CD4-positive, CD25-positive, alpha-beta regulatory T cell (primary cell): ENCODE results near the gene KAT6B. TPM values are rescaled to one million over a fixed set of nuclear protein-coding genes. Genes with fewer than 3 reads are reported as not detected.
"Not testable (repeated sequence)": the region's sequence is repeated elsewhere in the genome, so short reads cannot be mapped to it uniquely, and the experiment has no call there.

Experiments used
- ATAC-seq, 2 donors: fragments of 150-1000 bp; cut with Tn5 transposase; one replicate each; pipeline ENCODE4 v1.10.0; 2021; ENCODE audit warnings: low read depth in 2 of 2, moderate number of reproducible peaks in 2 of 2, moderate library complexity in 1 of 2
- DNase-seq, 3 donors: peaks; one replicate each; pipeline versions ENCODE4 v3.0.0 to v3.0.0-alpha.2; 2012 to 2022; ENCODE audit warnings: mixed read lengths in 1 of 3
- H3K27ac ChIP-seq: one replicate; pipeline ENCODE4 v1.7.0; 2013; ENCODE audit warnings: mild to moderate bottlenecking, low read length; ENCODE audit not compliant: insufficient read depth, poor library complexity, severe bottlenecking
- H3K27me3 ChIP-seq: one replicate; pipeline ENCODE4 v1.7.0; 2013; ENCODE audit warnings: low read length; ENCODE audit not compliant: control insufficient read depth, insufficient read depth
- H3K36me3 ChIP-seq: one replicate; pipeline ENCODE4 v1.7.0; 2013; ENCODE audit warnings: mild to moderate bottlenecking, low read length, moderate library complexity; ENCODE audit not compliant: control insufficient read depth, insufficient read depth
- H3K4me1 ChIP-seq: 2 replicates; pipeline ENCODE4 v1.7.0; 2013; ENCODE audit warnings: mild to moderate bottlenecking, low read length; ENCODE audit not compliant: insufficient read depth, control insufficient read depth, poor library complexity, severe bottlenecking
- H3K4me3 ChIP-seq: one replicate; pipeline ENCODE4 v1.7.0; 2013; ENCODE audit warnings: low read depth, mild to moderate bottlenecking, low read length, moderate library complexity
- H3K9me3 ChIP-seq, 2 experiments: 1 replicate in 1 of 2; 2 replicates in 1 of 2; pipeline ENCODE4 v1.7.0; 2013; ENCODE audit warnings: low read length in 2 of 2, mild to moderate bottlenecking in 1 of 2, moderate library complexity in 1 of 2; ENCODE audit not compliant: control insufficient read depth in 2 of 2
- H3K27ac Mint-ChIP-seq, 3 donors: one replicate each; pipeline ENCODE4 v1.8.0; 2020 to 2022; ENCODE audit warnings: mild to moderate bottlenecking in 3 of 3, mixed read lengths in 3 of 3, moderate library complexity in 2 of 3
- H3K27me3 Mint-ChIP-seq: one replicate; pipeline ENCODE4 v1.8.0; 2022; ENCODE audit warnings: mild to moderate bottlenecking, mixed read lengths
- H3K36me3 Mint-ChIP-seq: one replicate; pipeline ENCODE4 v1.8.0; 2020; ENCODE audit warnings: mixed read lengths
- H3K4me1 Mint-ChIP-seq, 4 donors: one replicate each; pipeline ENCODE4 v1.8.0; 2020 to 2022; ENCODE audit warnings: mixed read lengths in 4 of 4, mild to moderate bottlenecking in 1 of 4
- H3K4me3 Mint-ChIP-seq, 4 donors: one replicate each; pipeline ENCODE4 v1.8.0; 2020 to 2022; ENCODE audit warnings: mild to moderate bottlenecking in 4 of 4, mixed read lengths in 4 of 4, moderate library complexity in 3 of 4
- H3K9me3 Mint-ChIP-seq, 7 donors: one replicate each; pipeline ENCODE4 v1.8.0; 2020 to 2022; ENCODE audit warnings: mixed read lengths in 7 of 7, mild to moderate bottlenecking in 3 of 7, moderate library complexity in 2 of 7
- polyA plus RNA-seq, 4 donors: library from polyadenylated mRNA; unstranded; fragments of 300-500 nt; fragmentation: Illumina TruSeq; gene quantifications; one replicate each; pipeline ENCODE4 v1.2.3, GENCODE V29; 2021
- total RNA-seq: library from RNA; stranded (reverse); gene quantifications from one replicate; pipeline ENCODE4 v1.2.3, GENCODE V29; 2022

KAT6B gene
- total RNA-seq, result 67.1 TPM
- 10 to 100 TPM; 14.5 to 18.8 (median 15.8) TPM for polyA plus RNA-seq

- ATAC-seq, result peak; percentile 84 to 86
- peak within 1 kb of the TSS; percentile 95 to 98 (median 98) for H3K27ac Mint-ChIP-seq
- H3K27me3 Mint-ChIP-seq, result peaks cover 5% of the 10 kb centered on the region
- Histone ChIP-seq H3K27ac (peak within 1 kb of the TSS; percentile 99), H3K36me3 (no peaks in the 10 kb centered on the region), H3K4me1 (peaks cover 42% of the 10 kb centered on the region), H3K27me3 (no peaks in the 10 kb centered on the region), H3K4me3 (peak within 1 kb of the TSS; percentile 85), H3K9me3 (no peaks in the 10 kb centered on the region)
- H3K36me3 Mint-ChIP-seq, result peaks cover 9% of the 10 kb centered on the region
- DNase-seq, result peak; percentile 100
- H3K4me3 Mint-ChIP-seq, result peak within 1 kb of the TSS; percentile 88 to 97 (median 96)
- H3K4me1 Mint-ChIP-seq, result peaks cover 10 to 76% (median 59%) of the 10 kb centered on the region in 4 donors
- no peaks in the 10 kb centered on the region for H3K9me3 Mint-ChIP-seq
Measured at GRCh38 chr10:74826142-74827044, at the start of gene KAT6B. Gene KAT6B (plus strand): TSS chr10:74826600. CDS start chr10:74842858, 16,258 bp downstream.

DNA sequence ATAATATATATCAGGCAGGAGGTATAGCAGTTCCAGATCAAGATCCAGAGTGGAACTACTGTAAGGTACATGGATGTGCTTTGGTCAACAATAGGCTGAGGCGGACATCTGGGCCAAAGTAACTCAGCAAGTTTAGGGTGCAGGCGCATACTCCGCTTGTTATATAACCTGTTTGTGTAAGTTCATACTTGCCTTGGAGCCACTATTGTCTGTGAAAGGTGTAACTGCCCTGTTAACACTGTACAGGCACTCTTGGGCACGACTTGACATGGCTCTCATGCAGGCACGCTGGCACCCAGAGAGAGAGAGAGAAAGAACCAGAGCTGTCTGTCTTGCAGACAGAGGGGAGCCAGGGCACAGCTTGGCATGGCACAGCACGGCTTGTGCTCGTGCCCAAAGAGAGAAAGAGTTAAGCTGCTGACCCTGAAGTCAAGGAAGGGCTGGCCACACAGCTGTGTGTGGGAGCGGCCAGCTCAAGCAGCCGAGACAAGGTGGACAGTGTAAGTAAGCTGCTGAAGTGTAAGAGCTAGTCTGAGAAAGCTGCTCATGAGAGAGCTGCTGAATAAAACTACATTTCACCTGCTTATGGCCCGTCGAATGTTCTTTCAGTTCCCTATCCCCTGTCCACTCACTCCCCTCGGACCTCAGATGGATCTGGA, 47.8 kb upstream of the KAT6B start:
- no peak overlapping the region for H3K27ac ChIP-seq
- Mint-ChIP-seq H3K4me1 (no peaks in the 10 kb centered on the region), H3K27me3 (peaks cover 7% of the 10 kb centered on the region), H3K27ac (no peak overlapping the region), H3K36me3 (no peaks in the 10 kb centered on the region), H3K9me3 (peaks cover 0 to 10% (median 3%) of the 10 kb centered on the region in 7 donors), H3K4me3 (no peak overlapping the region)
- H3K27me3 ChIP-seq, result no peaks in the 10 kb centered on the region
- DNase-seq (no peak), ATAC-seq (no peak)
- no peaks in the 10 kb centered on the region for H3K36me3 ChIP-seq
- no peaks in the 10 kb centered on the region for H3K9me3 ChIP-seq
- H3K4me1 ChIP-seq, result no peaks in the 10 kb centered on the region
- no peak overlapping the region for H3K4me3 ChIP-seq

DNA sequence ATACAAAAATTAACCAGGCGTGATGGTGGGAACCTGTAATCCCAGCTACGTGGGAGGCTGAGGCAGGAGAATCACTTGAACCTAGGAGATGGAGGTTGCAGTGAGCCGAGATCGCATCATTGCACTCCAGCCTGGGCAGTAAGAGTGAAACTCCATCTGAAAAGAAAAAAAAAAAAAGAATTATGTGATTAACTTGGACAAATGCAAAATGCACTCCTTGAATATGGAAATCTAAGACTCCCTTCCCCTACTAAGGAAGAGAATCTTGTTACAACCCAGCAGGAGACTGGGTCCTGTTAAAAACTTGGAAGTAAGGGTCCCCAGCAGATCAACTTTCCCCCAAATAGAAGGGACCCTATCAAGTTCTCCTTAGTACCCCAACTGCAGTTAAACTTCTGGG, 44.5 kb upstream of the KAT6B start:
- not testable (repeated sequence) for H3K36me3 ChIP-seq, H3K9me3 ChIP-seq, H3K9me3 Mint-ChIP-seq, H3K27ac Mint-ChIP-seq, H3K4me1 ChIP-seq, H3K27me3 ChIP-seq, H3K4me3 Mint-ChIP-seq, DNase-seq, H3K4me3 ChIP-seq, H3K36me3 Mint-ChIP-seq, H3K4me1 Mint-ChIP-seq, ATAC-seq, H3K27ac ChIP-seq, H3K27me3 Mint-ChIP-seq

DNA sequence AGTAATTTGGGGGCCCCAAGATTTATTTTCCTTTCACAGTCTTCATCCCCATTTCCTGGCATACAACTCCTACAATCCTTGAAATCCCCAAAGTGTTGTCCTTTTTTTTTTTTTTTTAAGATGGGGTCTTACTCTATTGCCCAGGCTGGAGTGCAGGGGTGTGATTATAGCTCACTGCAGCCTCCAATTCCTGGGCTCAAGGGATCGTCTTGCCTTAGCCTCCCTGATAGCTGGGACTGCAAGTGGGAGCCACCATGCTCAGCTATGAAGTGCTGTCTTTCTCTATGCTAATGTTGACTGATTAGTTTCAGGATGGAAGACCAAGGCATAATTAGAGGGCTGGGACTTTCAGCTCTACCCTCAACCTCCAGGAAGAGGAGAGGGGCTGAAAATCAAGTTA, 41.9 kb upstream of the KAT6B start:
- H3K27ac Mint-ChIP-seq, result no peak overlapping the region
- peaks cover 0 to 3% (median 0%) of the 10 kb centered on the region in 7 donors for H3K9me3 Mint-ChIP-seq
- Histone ChIP-seq H3K4me1 (no peaks in the 10 kb centered on the region), H3K27me3 (no peaks in the 10 kb centered on the region), H3K36me3 (no peaks in the 10 kb centered on the region), H3K9me3 (no peaks in the 10 kb centered on the region), H3K4me3 (no peak overlapping the region), H3K27ac (no peak overlapping the region)
- no peaks in the 10 kb centered on the region for H3K27me3 Mint-ChIP-seq
- no peak overlapping the region for H3K4me3 Mint-ChIP-seq
- DNase-seq (no peak), ATAC-seq (no peak)
- no peaks in the 10 kb centered on the region for H3K36me3 Mint-ChIP-seq
- H3K4me1 Mint-ChIP-seq, result no peaks in the 10 kb centered on the region

DNA sequence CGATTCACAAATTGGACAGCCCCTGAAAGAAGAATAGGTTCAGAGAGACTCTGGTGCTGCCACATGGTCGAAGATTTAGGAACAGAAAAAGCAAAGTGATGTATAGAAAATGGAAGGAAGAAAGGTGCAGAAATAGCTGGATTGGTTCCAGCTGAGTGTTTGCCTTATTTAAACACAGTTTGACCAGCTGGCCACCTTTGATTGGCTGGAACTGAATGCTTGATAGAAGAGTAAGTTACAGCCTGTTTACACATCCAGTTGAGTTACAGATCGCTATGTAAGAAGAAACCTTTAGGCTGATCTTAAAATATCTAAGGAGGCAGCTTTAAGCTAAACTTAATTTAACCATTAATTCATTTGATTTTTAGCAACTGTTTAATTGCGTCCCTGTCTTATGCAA, 40.3 kb upstream of the KAT6B start:
- Histone ChIP-seq H3K27ac (no peak overlapping the region), H3K4me1 (no peaks in the 10 kb centered on the region), H3K27me3 (no peaks in the 10 kb centered on the region), H3K36me3 (no peaks in the 10 kb centered on the region), H3K9me3 (no peaks in the 10 kb centered on the region), H3K4me3 (no peak overlapping the region)
- DNase-seq (no peak), ATAC-seq (no peak)
- no peak overlapping the region for H3K4me3 Mint-ChIP-seq
- no peaks in the 10 kb centered on the region for H3K4me1 Mint-ChIP-seq
- no peak overlapping the region for H3K27ac Mint-ChIP-seq
- H3K36me3 Mint-ChIP-seq, result no peaks in the 10 kb centered on the region
- H3K27me3 Mint-ChIP-seq, result no peaks in the 10 kb centered on the region
- H3K9me3 Mint-ChIP-seq, result peaks cover 0 to 3% (median 0%) of the 10 kb centered on the region in 7 donors

DNA sequence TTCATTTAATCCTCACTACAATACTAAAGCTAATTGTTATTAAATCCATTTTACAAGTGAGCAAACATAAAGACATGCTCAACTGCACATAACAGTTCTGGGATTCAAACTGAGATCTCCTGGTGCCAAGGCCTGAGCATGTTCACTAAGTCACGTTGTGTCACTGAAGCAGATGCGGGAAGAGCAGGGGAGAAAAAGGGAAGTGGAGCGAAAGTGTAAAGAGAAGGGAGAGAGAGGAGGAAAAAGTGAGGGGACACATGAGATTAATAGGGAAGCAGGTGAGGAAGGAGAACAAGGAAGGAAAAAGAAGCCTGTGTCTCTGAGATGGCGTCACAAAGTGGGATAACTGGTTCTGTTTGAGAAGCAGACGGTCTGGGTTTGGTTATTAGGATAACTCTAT, 38.9 kb upstream of the KAT6B start:
- Mint-ChIP-seq H3K4me3 (no peak overlapping the region), H3K36me3 (no peaks in the 10 kb centered on the region), H3K9me3 (peaks cover 0 to 3% (median 0%) of the 10 kb centered on the region in 7 donors), H3K27me3 (no peaks in the 10 kb centered on the region), H3K27ac (no peak overlapping the region), H3K4me1 (peaks cover 0 to under 1% (median 0%) of the 10 kb centered on the region in 4 donors)
- no peaks in the 10 kb centered on the region for H3K27me3 ChIP-seq
- no peak for ATAC-seq
- H3K36me3 ChIP-seq, result no peaks in the 10 kb centered on the region
- no peaks in the 10 kb centered on the region for H3K9me3 ChIP-seq
- no peak for DNase-seq
- no peak overlapping the region for H3K4me3 ChIP-seq
- no peak overlapping the region for H3K27ac ChIP-seq
- H3K4me1 ChIP-seq, result no peaks in the 10 kb centered on the region

DNA sequence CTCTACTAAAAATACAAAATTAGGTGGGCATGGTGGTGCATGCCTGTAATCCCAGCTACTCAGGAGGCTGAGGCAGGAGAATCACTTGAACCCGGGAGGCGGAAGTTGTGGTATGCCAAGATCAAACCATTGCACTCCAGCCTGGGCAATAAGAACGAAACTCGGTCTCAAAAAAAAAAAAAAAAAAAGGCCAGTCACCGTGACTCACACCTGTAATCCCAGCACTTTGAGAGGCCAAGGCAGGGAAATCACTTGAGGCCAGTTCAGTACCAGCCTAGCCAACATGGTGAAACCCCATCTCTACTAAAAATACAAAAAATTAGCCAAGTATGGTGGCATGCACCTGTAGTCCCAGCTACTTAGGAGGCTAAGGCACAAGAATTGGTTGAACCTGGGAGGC, 34.4 kb upstream of the KAT6B start:
- not testable (repeated sequence) for H3K27me3 ChIP-seq, H3K36me3 Mint-ChIP-seq, H3K36me3 ChIP-seq, DNase-seq, ATAC-seq, H3K9me3 Mint-ChIP-seq, H3K4me3 Mint-ChIP-seq, H3K4me1 ChIP-seq, H3K27ac ChIP-seq, H3K27me3 Mint-ChIP-seq, H3K4me3 ChIP-seq, H3K4me1 Mint-ChIP-seq, H3K27ac Mint-ChIP-seq, H3K9me3 ChIP-seq
